Measurements from ENCODE around the gene BASP1. TPM values are rescaled to one million over a fixed set of nuclear protein-coding genes. Genes with fewer than 3 reads are reported as not detected.

The BASP1 gene
- total RNA-seq, 1 experiment from 2014 or later = not detected

GRCh38 chr5:17255471-17256021 lies 38.1 kb downstream of the BASP1 start:
- CTCF ChIA-PET = no interaction called here
- intact Hi-C loops (cut with micrococcal nuclease; ENCODE audit: unreplicated experiment) = no loop called here
- no peaks in the 10 kb centered on the region for H3K36me3 Mint-ChIP-seq (ENCODE audit: insufficient read depth, unreplicated experiment)
- TF ChIP-seq, protein P1, sequence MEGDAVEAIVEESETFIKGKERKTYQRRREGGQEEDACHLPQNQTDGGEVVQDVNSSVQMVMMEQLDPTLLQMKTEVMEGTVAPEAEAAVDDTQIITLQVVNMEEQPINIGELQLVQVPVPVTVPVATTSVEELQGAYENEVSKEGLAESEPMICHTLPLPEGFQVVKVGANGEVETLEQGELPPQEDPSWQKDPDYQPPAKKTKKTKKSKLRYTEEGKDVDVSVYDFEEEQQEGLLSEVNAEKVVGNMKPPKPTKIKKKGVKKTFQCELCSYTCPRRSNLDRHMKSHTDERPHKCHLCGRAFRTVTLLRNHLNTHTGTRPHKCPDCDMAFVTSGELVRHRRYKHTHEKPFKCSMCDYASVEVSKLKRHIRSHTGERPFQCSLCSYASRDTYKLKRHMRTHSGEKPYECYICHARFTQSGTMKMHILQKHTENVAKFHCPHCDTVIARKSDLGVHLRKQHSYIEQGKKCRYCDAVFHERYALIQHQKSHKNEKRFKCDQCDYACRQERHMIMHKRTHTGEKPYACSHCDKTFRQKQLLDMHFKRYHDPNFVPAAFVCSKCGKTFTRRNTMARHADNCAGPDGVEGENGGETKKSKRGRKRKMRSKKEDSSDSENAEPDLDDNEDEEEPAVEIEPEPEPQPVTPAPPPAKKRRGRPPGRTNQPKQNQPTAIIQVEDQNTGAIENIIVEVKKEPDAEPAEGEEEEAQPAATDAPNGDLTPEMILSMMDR (IDR thresholded peaks at IDR 0.05; ENCODE audit: unreplicated experiment) = no peak
- H3K27me3 Mint-ChIP-seq (ENCODE audit: unreplicated experiment) = peaks cover 79% of the 10 kb centered on the region
- BruUV-seq (replicated peaks) = no TSS peak
- H3K4me3 Mint-ChIP-seq (ENCODE audit: low read depth, unreplicated experiment) = no peak overlapping the region
- no peak for DNase-seq
- H3K4me1 Mint-ChIP-seq (ENCODE audit: low read depth, unreplicated experiment) = peaks cover 9% of the 10 kb centered on the region
- no peak overlapping the region for H3K27ac Mint-ChIP-seq (ENCODE audit: unreplicated experiment)
- H3K9me3 Mint-ChIP-seq (ENCODE audit: low read depth, unreplicated experiment) = peaks cover 3% of the 10 kb centered on the region

GRCh38 chr5:17256171-17256570 lies 38.7 kb downstream of the BASP1 start:
- Mint-ChIP-seq H3K27me3 (ENCODE audit: unreplicated experiment) (peaks cover 79% of the 10 kb centered on the region), H3K4me1 (ENCODE audit: low read depth, unreplicated experiment) (peaks cover 9% of the 10 kb centered on the region), H3K9me3 (ENCODE audit: low read depth, unreplicated experiment) (peaks cover 3% of the 10 kb centered on the region), H3K4me3 (ENCODE audit: low read depth, unreplicated experiment) (no peak overlapping the region), H3K27ac (ENCODE audit: unreplicated experiment) (no peak overlapping the region), H3K36me3 (ENCODE audit: insufficient read depth, unreplicated experiment) (no peaks in the 10 kb centered on the region)
- BruUV-seq (replicated peaks) = no TSS peak
- CTCF ChIA-PET = interaction anchor here (0.6 kb wide), 1 partner anchor 530 kb away, joined by 3 read pairs; no protein-coding TSS in a partner anchor
- intact Hi-C loops (cut with micrococcal nuclease; ENCODE audit: unreplicated experiment) = no loop called here
- TF ChIP-seq, protein P1 (IDR thresholded peaks at IDR 0.05; ENCODE audit: unreplicated experiment) = no peak
- no peak for DNase-seq

DNA sequence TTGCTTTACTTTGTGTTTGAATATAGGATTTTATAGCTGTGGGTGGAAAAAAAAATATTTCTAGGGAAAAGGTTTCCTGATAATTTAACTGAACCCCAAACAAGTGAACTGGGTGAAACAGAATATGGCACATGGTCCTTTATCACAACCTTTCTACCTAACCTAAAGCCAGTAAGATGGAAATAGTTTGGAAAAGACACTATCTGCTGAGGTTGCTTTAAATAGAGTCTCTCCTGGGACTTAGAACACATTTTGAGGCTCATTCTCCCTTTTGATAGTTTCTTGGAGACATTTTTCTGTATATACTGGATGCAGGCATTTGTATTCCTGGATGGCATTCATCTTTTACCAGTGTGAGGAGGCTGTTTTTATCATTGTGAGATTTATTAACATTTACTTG lies 39.4 kb downstream of the BASP1 start:
- TF ChIP-seq, protein P1 (IDR thresholded peaks at IDR 0.05; ENCODE audit: unreplicated experiment) = no peak
- Mint-ChIP-seq H3K27ac (ENCODE audit: unreplicated experiment) (no peak overlapping the region), H3K4me1 (ENCODE audit: low read depth, unreplicated experiment) (peaks cover 6% of the 10 kb centered on the region), H3K36me3 (ENCODE audit: insufficient read depth, unreplicated experiment) (no peaks in the 10 kb centered on the region), H3K27me3 (ENCODE audit: unreplicated experiment) (peaks cover 79% of the 10 kb centered on the region), H3K9me3 (ENCODE audit: low read depth, unreplicated experiment) (no peaks in the 10 kb centered on the region), H3K4me3 (ENCODE audit: low read depth, unreplicated experiment) (no peak overlapping the region)
- BruUV-seq (replicated peaks) = no TSS peak
- intact Hi-C loops (cut with micrococcal nuclease; ENCODE audit: unreplicated experiment) = no loop called here
- CTCF ChIA-PET = interaction anchor here (0.6 kb wide), 1 partner anchor 531 kb away, joined by 3 read pairs; no protein-coding TSS in a partner anchor
- no peak for DNase-seq

- intact Hi-C loops (cut with micrococcal nuclease; ENCODE audit: unreplicated experiment) = no loop called here
- TF ChIP-seq, protein P1 (IDR thresholded peaks at IDR 0.05; ENCODE audit: unreplicated experiment) = no peak
- BruUV-seq (replicated peaks) = no TSS peak
- no peaks in the 10 kb centered on the region for H3K36me3 Mint-ChIP-seq (ENCODE audit: insufficient read depth, unreplicated experiment)
- H3K27me3 Mint-ChIP-seq (ENCODE audit: unreplicated experiment) = peaks cover 79% of the 10 kb centered on the region
- no peak overlapping the region for H3K4me3 Mint-ChIP-seq (ENCODE audit: low read depth, unreplicated experiment)
- no peaks in the 10 kb centered on the region for H3K9me3 Mint-ChIP-seq (ENCODE audit: low read depth, unreplicated experiment)
- H3K4me1 Mint-ChIP-seq (ENCODE audit: low read depth, unreplicated experiment) = no peaks in the 10 kb centered on the region
- CTCF ChIA-PET = no interaction called here
- DNase-seq = no peak
- H3K27ac Mint-ChIP-seq (ENCODE audit: unreplicated experiment) = no peak overlapping the region
These were observed 40.4 kb downstream of the BASP1 start for GRCh38 chr5:17257705-17258273.
